Measurements from ENCODE around the gene BCL2L13. TPM values are rescaled to one million over a fixed set of nuclear protein-coding genes. Genes with fewer than 3 reads are reported as not detected.

BCL2L13 gene
- total RNA-seq, 1 donor from 2014 or later, result 69.0 TPM

GRCh38 chr22:17674152-17674551 lies 35.6 kb downstream of the BCL2L13 start:
- Histone ChIP-seq H3K4me1 (ENCODE audit: insufficient read depth, low read length) (peaks cover 12% of the 10 kb centered on the region), H3K27me3 (ENCODE audit: insufficient read depth, low read length) (no peaks in the 10 kb centered on the region), H3K79me2 (ENCODE audit: insufficient read depth, low read length) (peaks cover 31% of the 10 kb centered on the region), H3K9ac (ENCODE audit: low read length) (no peak overlapping the region), H2AFZ (ENCODE audit: low read depth, low read length) (no peak overlapping the region), H3K4me2 (ENCODE audit: low read length) (no peak overlapping the region), H3K36me3 (ENCODE audit: insufficient read depth, low read length) (peaks cover 3% of the 10 kb centered on the region), H3K4me3 (ENCODE audit: insufficient read depth, low read depth, low read length) (no peak overlapping the region), H4K20me1 (ENCODE audit: insufficient read depth, low read length) (peaks cover 33% of the 10 kb centered on the region), H3K9me3 (ENCODE audit: insufficient read depth, low read depth, low read length) (no peaks in the 10 kb centered on the region), H3K27ac (ENCODE audit: low read depth, low read length) (no peak overlapping the region)
- FAIRE-seq (no peak), DNase-seq (ENCODE audit: low read depth) (no peak)
- Mint-ChIP-seq H3K4me3 (ENCODE audit: unreplicated experiment) (no peak overlapping the region), H3K36me3 (ENCODE audit: low read depth, unreplicated experiment) (peaks cover 8% of the 10 kb centered on the region), H3K9me3 (ENCODE audit: unreplicated experiment) (no peaks in the 10 kb centered on the region), H3K4me1 (ENCODE audit: low read depth, unreplicated experiment) (peaks cover 9% of the 10 kb centered on the region), H3K27me3 (ENCODE audit: low read depth, unreplicated experiment) (no peaks in the 10 kb centered on the region), H3K27ac (ENCODE audit: unreplicated experiment) (no peak overlapping the region)
- TF ChIP-seq CTCF (IDR thresholded peaks at IDR 0.05; ENCODE audit: insufficient read depth, low read depth, low read length), result no peak
- no peak for TF ChIP-seq EZH2 (IDR thresholded peaks at IDR 0.05; ENCODE audit: insufficient read depth, low read length)

GRCh38 chr22:17675584-17675983 lies 37.0 kb downstream of the BCL2L13 start:
- FAIRE-seq, result no peak
- Mint-ChIP-seq H3K9me3 (ENCODE audit: unreplicated experiment) (no peaks in the 10 kb centered on the region), H3K4me1 (ENCODE audit: low read depth, unreplicated experiment) (peaks cover 9% of the 10 kb centered on the region), H3K36me3 (ENCODE audit: low read depth, unreplicated experiment) (peaks cover 5% of the 10 kb centered on the region), H3K27me3 (ENCODE audit: low read depth, unreplicated experiment) (no peaks in the 10 kb centered on the region), H3K27ac (ENCODE audit: unreplicated experiment) (no peak overlapping the region), H3K4me3 (ENCODE audit: unreplicated experiment) (no peak overlapping the region)
- no peak overlapping the region for H3K4me2 ChIP-seq (ENCODE audit: low read length)
- peaks cover 2% of the 10 kb centered on the region for H3K36me3 ChIP-seq (ENCODE audit: insufficient read depth, low read length)
- H3K27ac ChIP-seq (ENCODE audit: low read depth, low read length), result no peak overlapping the region
- TF ChIP-seq CTCF (IDR thresholded peaks at IDR 0.05; ENCODE audit: insufficient read depth, low read depth, low read length), result no peak
- TF ChIP-seq EZH2 (IDR thresholded peaks at IDR 0.05; ENCODE audit: insufficient read depth, low read length), result no peak
- no peak overlapping the region for H2AFZ ChIP-seq (ENCODE audit: low read depth, low read length)
- no peak overlapping the region for H3K4me3 ChIP-seq (ENCODE audit: insufficient read depth, low read depth, low read length)
- no peak overlapping the region for H3K9ac ChIP-seq (ENCODE audit: low read length)
- no peaks in the 10 kb centered on the region for H3K27me3 ChIP-seq (ENCODE audit: insufficient read depth, low read length)
- peaks cover 32% of the 10 kb centered on the region for H3K79me2 ChIP-seq (ENCODE audit: insufficient read depth, low read length)
- H3K9me3 ChIP-seq (ENCODE audit: insufficient read depth, low read depth, low read length), result no peaks in the 10 kb centered on the region
- H4K20me1 ChIP-seq (ENCODE audit: insufficient read depth, low read length), result peaks cover 35% of the 10 kb centered on the region
- no peak for DNase-seq (ENCODE audit: low read depth)
- H3K4me1 ChIP-seq (ENCODE audit: insufficient read depth, low read length), result peaks cover 12% of the 10 kb centered on the region

- Histone ChIP-seq H3K4me1 (ENCODE audit: insufficient read depth, low read length) (no peaks in the 10 kb centered on the region), H3K36me3 (ENCODE audit: insufficient read depth, low read length) (no peaks in the 10 kb centered on the region), H3K4me3 (ENCODE audit: insufficient read depth, low read depth, low read length) (no peak overlapping the region), H3K9me3 (ENCODE audit: insufficient read depth, low read depth, low read length) (no peaks in the 10 kb centered on the region), H2AFZ (ENCODE audit: low read depth, low read length) (no peak overlapping the region), H3K27me3 (ENCODE audit: insufficient read depth, low read length) (no peaks in the 10 kb centered on the region), H3K79me2 (ENCODE audit: insufficient read depth, low read length) (peaks cover 32% of the 10 kb centered on the region), H4K20me1 (ENCODE audit: insufficient read depth, low read length) (peaks cover 35% of the 10 kb centered on the region), H3K4me2 (ENCODE audit: low read length) (no peak overlapping the region), H3K9ac (ENCODE audit: low read length) (no peak overlapping the region), H3K27ac (ENCODE audit: low read depth, low read length) (no peak overlapping the region)
- Mint-ChIP-seq H3K27ac (ENCODE audit: unreplicated experiment) (no peak overlapping the region), H3K27me3 (ENCODE audit: low read depth, unreplicated experiment) (no peaks in the 10 kb centered on the region), H3K4me3 (ENCODE audit: unreplicated experiment) (no peak overlapping the region), H3K4me1 (ENCODE audit: low read depth, unreplicated experiment) (no peaks in the 10 kb centered on the region), H3K9me3 (ENCODE audit: unreplicated experiment) (no peaks in the 10 kb centered on the region), H3K36me3 (ENCODE audit: low read depth, unreplicated experiment) (peaks cover 3% of the 10 kb centered on the region)
- FAIRE-seq (no peak), DNase-seq (ENCODE audit: low read depth) (peak; percentile 42)
- TF ChIP-seq CTCF (IDR thresholded peaks at IDR 0.05; ENCODE audit: insufficient read depth, low read depth, low read length) (no peak), EZH2 (IDR thresholded peaks at IDR 0.05; ENCODE audit: insufficient read depth, low read length) (no peak)
Measured at GRCh38 chr22:17678817-17679385, 40.3 kb downstream of the BCL2L13 start.
